ENCODE data around the gene SLC15A1.
"Not testable (repeated sequence)": the region's sequence is repeated elsewhere in the genome, so short reads cannot be mapped to it uniquely, and the experiment has no call there.

Gene SLC15A1

DNA sequence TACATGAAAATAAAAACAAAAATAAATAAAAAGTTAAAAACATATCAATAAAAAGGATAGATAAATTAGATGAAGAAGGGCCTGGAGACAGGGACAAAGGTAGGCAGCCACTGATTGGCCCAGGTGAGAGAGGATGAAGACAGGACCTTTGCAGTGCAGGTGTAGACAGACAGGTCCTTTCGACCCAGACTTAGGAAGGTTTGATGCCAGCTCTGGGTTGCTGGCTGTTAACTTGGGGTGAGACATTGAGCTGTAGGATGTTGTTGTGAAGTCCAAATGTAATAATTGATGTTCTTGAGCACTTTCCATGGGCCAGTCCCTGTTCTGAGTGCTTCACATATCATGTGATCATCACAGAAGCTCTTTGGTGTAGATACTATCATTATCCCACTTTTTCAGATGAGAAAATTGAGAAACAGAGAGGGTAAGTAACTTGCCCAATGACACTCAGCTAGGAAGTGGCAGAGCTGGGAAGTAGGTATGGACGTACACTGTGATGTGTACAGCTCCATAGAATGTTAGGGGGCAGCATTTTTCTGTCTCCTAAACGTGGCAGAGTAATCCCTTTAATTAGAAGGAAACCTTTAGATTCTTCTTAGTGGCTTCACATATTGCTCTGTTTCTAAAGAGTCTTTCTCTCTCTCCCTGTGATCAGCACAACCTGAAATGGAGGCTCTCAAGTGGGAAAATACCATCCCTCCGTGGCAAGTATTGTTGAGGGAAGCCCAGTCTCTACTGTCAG lies 99.6 kb downstream of the SLC15A1 start:
- no peak for DNase-seq

DNA sequence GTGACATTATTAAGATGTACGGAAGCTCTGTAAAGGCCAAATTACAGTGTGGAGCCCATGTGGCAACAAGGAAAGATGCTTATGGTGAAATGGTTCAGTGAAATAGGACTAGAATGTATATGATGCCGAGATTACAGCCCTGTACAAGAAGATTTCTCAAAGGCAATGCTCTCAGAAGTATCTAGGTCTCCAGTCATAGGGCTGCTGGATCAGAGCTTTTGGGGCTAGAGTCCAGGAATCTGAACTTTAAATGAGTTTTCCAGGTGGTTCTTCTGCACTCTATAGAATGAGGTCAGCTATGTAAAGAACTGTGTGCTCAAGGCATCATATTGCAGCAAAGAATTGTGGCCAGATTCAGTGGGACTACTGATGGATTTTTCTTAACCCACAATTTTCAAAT lies 100.2 kb downstream of the SLC15A1 start:
- no peak for DNase-seq

DNA sequence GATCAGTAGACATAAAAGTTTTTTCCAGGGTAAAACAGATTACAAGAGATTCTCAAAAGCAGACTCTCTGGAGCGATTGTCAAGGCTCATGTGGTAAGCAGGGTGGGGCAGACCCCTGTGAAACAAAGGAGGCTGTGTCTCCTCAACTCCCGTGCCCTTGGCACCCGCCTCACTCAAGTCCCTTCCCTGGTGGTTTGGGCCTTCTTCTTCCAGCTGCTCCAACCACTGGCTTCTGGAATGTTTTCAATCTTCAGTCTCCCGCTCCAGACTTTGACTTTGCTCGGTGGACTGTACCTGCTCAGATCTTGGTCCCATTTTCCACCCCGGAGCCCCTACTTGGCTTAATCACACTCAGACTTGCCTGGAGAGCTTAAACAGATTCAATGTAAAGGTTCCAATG lies 100.7 kb downstream of the SLC15A1 start:
- DNase-seq = no peak

DNA sequence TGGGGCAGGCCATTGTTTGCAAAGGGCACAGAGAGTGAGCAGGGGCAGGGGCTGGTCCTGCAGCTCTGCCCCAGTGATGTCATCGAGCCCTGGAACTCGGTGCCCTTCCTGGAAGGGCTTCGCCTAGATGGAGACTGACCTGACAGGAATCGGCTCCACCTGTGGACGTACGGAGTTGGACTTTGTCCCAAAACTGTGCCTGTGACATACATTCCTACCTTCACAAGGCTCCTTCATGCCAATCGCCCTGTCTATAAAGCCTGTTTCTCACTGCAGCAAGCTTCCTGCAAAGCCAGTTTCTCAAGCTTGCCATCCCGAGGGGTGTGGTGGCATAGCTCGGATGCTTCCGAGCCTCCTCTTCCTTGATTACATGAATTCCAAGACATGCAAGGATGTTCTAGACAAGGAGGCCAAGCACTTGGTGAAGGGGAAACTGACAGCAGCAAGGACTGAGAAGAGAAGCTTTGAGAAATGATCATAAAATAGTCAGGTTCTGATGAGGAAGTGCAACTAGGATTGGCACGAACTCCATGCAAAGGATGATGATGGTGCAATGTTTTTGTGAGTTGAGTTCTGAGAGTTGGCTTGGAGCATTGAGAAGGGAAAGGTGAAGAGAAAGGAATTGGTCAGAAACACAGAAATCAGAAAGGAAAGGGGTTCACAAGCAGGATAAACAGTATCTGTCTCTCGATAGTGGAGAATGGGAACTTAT lies 101.9 kb downstream of the SLC15A1 start:
- no peak for DNase-seq

DNA sequence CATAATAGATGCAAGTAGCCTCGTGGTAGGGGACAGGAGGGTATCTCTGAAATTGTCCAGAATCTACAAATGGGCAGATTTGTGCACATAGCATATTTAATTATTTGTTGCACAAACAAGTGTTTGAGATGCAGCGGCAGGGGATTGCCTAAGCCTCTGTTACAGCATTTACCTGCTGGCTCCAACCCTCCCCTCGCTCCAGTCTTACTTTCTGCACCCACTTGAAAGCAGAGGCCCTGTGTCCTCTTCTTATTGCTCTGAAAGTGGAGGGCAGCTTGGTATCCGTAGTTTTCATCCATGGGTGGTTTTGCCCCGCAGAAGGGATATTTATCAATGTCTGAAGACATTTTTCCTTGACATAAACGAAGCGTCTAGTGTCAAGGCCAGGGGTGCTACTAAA lies 102.6 kb downstream of the SLC15A1 start:
- no peak for DNase-seq

DNA sequence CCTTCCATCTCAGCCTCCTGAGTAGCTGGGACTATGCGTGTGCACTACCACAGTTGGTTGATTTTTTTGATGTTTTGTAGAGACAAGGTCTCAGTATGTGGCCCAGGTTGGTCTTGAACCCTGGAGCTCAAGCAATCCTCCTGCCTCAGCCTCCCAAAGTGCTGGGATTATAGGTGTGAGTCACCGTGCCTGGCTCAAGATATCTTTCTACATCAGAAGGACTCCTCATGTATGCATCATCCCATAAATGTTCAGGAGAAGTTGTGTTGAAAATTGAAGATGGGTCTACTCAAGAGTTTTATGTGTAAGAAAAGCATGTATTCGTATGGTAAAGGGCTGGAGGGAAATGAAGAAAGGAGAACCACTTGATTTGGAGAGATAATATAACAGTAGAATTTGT lies 103.8 kb downstream of the SLC15A1 start:
- DNase-seq = no peak

DNA sequence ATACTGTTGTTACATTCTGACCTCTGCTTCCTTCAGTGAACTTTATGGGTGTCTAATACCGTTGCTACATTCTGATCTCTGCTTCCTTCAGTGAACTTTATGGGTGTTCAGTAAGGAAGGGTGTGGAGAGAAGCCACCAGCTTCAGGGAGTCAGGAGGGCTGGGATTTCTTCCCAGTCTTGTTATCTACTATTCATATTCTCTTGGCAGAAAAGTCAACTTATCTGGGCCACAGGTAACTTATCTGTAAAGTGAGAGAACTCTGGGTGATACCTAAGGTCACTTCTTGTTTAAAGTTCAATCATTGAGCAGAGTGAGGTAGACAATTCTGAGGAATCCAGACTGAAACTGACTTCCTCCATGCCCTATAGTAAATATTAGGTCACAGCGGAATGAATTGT lies 104.3 kb downstream of the SLC15A1 start:
- DNase-seq = no peak

DNA sequence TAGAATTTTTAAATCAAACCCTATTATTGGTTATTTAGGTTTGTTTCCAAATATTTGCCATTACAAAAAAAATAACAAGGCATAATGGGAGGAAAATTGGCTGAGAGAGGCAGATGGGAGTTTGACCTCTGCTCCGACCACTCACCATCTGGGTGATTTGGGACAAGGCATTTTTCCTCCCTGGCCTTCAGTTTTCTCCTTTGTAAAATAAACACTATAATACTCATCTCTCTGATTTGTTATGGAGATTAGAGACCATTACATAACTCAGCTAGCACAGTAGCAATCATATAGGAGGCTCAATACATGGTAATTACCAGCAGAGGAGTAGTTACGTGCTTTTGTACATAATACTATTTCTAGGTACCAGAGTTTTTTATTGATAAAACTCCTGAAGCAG lies 105.4 kb downstream of the SLC15A1 start:
- no peak for DNase-seq

DNA sequence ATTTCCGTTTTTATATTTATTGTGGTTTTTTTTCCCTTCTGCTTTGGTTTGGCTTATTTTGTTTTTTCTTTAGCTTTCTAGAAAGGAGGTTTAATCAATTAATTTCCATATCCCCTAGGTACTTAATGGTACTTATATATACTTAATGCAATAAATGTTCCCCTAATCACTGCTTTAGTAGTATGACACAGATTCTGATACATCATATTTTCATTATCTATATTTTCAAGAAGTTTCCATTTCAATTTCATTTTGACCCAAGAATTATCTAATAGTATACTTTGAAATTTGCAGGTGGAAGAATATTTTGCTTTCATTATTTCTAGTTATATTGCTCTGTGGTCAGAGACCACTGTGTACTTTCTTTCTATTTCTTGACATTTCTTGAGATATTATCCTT lies 109.0 kb downstream of the SLC15A1 start:
- DNase-seq = no peak

DNA sequence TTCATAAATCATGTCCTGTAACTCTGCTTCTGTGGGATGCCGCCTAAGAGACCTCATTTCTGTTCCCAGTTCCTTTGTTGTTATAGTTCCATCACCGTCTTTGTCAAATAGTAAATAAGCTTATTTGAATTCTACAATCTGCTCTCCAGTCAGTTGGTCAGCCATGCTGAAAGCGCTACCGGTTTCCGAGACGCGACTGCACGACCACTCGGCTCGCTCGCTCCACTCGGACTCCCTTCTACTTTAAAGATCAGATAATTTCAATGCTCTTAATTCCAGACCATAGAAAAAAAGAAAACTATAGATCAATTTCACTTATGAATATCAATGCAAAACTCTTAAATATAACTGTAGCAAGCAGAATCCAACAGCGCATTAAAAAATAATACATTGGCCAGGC lies 111.4 kb downstream of the SLC15A1 start:
- DNase-seq = no peak

DNA sequence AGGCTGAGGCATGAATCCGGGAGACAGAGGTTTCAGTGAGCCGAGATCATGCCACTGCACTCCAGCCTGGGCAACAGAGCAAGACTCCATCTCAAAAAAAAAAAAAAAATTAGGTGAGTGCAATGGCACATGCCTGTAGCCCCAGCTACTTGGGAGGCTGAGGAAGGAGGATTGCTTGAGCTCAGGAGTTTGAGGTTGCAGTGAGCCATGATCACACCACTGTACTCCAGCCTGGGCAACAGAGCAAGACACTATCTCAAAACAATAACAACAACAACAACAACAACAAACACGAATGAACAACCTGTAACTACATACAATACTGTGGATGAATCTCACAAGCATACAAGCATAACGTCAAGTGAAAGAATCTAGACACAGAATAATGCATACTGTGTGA lies 112.7 kb downstream of the SLC15A1 start:
- not testable (repeated sequence) for DNase-seq

DNA sequence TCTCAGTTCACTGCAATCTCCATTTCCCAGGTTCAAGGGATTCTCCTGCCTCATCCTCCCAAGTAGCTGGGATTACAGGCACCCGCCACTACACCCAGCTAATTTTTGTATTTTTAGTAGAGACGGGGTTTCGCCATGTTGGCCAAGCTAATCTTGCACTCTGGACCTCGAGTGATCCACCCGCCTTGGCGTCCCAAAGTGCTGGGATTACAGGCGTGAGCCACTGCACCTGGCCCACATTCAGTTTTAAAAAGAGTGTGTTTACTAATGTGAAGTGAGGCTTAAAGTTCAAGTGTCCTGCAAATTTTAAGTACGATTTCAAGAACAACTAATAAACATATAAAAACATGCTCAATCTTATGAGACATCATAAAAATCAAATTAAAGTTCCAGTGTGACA lies 114.1 kb downstream of the SLC15A1 start:
- not testable (repeated sequence) for DNase-seq
